ENCODE measurements around the gene THAP8.

DNA sequence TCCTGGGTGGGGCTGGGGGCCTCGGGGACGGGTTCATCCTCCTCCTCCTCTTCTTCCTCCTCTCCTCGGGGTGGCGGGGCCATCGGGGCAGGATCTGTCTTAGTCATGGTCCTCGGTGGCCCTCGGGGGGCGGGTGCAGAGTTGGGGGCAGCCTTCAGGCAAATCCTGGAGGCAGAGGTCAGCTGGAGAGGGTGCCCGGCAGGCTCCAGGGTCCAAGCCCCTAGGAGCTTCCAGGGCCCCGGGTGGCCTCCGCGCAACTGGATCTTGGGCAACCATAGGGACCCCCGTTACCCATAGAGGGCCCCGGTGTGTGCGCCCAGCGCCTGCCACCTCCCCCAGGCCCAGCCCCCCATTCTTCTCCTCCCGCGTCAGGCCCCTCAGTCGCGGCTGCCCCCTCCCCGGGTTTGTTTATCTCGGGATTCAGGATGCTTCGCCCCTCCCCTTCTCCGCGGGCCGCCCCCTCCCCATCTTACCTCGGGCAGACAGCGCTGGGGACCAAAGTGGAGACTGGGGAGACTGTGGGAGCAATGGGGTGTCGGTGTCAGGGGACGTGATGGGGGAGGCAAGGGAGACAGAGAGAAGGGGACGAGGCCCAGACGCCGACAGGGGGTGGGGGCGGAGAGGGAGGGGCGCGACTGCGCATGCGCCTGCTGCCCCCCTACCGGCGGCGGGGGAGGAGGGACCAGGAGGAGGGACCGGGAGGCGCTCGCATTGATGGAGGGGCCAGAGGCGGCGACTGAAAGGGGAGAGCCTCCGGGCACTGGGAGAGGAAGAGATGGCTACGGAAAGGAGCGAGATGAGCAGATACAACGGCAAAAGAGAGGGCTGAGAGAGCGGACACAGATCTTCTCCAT, 21.6 kb downstream of the THAP8 start, which contains the start of gene CLIP3:
- TF ChIP-seq, protein P1, sequence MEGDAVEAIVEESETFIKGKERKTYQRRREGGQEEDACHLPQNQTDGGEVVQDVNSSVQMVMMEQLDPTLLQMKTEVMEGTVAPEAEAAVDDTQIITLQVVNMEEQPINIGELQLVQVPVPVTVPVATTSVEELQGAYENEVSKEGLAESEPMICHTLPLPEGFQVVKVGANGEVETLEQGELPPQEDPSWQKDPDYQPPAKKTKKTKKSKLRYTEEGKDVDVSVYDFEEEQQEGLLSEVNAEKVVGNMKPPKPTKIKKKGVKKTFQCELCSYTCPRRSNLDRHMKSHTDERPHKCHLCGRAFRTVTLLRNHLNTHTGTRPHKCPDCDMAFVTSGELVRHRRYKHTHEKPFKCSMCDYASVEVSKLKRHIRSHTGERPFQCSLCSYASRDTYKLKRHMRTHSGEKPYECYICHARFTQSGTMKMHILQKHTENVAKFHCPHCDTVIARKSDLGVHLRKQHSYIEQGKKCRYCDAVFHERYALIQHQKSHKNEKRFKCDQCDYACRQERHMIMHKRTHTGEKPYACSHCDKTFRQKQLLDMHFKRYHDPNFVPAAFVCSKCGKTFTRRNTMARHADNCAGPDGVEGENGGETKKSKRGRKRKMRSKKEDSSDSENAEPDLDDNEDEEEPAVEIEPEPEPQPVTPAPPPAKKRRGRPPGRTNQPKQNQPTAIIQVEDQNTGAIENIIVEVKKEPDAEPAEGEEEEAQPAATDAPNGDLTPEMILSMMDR (conservative IDR thresholded peaks at IDR 0.05; ENCODE audit: low read depth, low read length), result no peak
- TF ChIP-seq MAZ (IDR thresholded peaks at IDR 0.05; ENCODE audit: borderline replicate concordance, low read depth, low read length) (peak; percentile 92), CEBPB (IDR thresholded peaks at IDR 0.05; ENCODE audit: low read depth, low read length) (no peak), MXI1 (IDR thresholded peaks at IDR 0.05; ENCODE audit: borderline replicate concordance, low read depth, low read length) (no peak), FOS (IDR thresholded peaks at IDR 0.05; ENCODE audit: low read depth, low read length) (no peak), POLR2A (IDR thresholded peaks at IDR 0.05; ENCODE audit: low read depth, low read length) (no peak)
- TF ChIP-seq, protein P2, sequence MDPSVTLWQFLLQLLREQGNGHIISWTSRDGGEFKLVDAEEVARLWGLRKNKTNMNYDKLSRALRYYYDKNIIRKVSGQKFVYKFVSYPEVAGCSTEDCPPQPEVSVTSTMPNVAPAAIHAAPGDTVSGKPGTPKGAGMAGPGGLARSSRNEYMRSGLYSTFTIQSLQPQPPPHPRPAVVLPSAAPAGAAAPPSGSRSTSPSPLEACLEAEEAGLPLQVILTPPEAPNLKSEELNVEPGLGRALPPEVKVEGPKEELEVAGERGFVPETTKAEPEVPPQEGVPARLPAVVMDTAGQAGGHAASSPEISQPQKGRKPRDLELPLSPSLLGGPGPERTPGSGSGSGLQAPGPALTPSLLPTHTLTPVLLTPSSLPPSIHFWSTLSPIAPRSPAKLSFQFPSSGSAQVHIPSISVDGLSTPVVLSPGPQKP (IDR thresholded peaks at IDR 0.05; ENCODE audit: borderline replicate concordance, low read depth, low read length), result no peak
